H1 (cell line): ENCODE measurements around the gene INPP4A. TPM values are rescaled to one million over a fixed set of nuclear protein-coding genes. Genes with fewer than 3 reads are reported as not detected.

Source experiments
- CTCF ChIA-PET: fragments of 300-600 bp; sonication (Branson Sonifier 250); formaldehyde crosslinking; loops from one replicate; lab custom pipeline; 2021; ENCODE audit not compliant: partially characterized antibody; lab: Charles Lee
- POLR2A ChIA-PET: fragments of 300-600 bp; sonication (Branson Sonifier 250); formaldehyde crosslinking; loops from one replicate; lab custom pipeline; 2021; ENCODE audit warnings: inconsistent platforms; ENCODE audit not compliant: partially characterized antibody; lab: Charles Lee
- DNase-seq, 2 experiments: peaks; one replicate each; pipeline versions ENCODE4 v3.0.0 to v3.0.0-alpha.2; 2010 to 2022; ENCODE audit warnings: low spot score in 2 of 2, low read depth in 1 of 2, mixed read lengths in 1 of 2
- FAIRE-seq: peaks from 2 replicates; lab custom pipeline; 2011; peaks lifted over from hg19 to GRCh38; lab: Jason Lieb, UNC
- H2AFZ ChIP-seq: 2 replicates; pipeline ENCODE4 v1.8.1; 2012; ENCODE audit warnings: low read length, inconsistent platforms
- H2AK5ac ChIP-seq: 2 replicates; pipeline ENCODE4 v1.6.1; 2013; ENCODE audit warnings: low read depth, low read length
- H2BK120ac ChIP-seq: replicated peaks from 2 replicates; pipeline ENCODE3; 2013; ENCODE audit warnings: low read depth, low read length, inconsistent platforms
- H2BK12ac ChIP-seq: 2 replicates; pipeline ENCODE4 v1.6.1; 2013; ENCODE audit warnings: low read depth, low read length
- H2BK15ac ChIP-seq: 2 replicates; pipeline ENCODE4 v1.6.1; 2013; ENCODE audit warnings: low read length
- H2BK20ac ChIP-seq: 2 replicates; pipeline ENCODE4 v1.6.1; 2013; ENCODE audit warnings: low read length
- H2BK5ac ChIP-seq: 2 replicates; pipeline ENCODE4 v1.6.1; 2013; ENCODE audit warnings: low read depth, low read length
- H3K14ac ChIP-seq: 2 replicates; pipeline ENCODE4 v1.6.1; 2013; ENCODE audit warnings: inconsistent platforms; ENCODE audit not compliant: insufficient read length
- H3K18ac ChIP-seq: 2 replicates; pipeline ENCODE4 v1.6.1; 2013; ENCODE audit warnings: low read length; ENCODE audit errors: extremely low read depth
- H3K23ac ChIP-seq: 2 replicates; pipeline ENCODE4 v1.6.1; 2013; ENCODE audit warnings: inconsistent platforms; ENCODE audit not compliant: insufficient read length
- H3K23me2 ChIP-seq: 2 replicates; pipeline ENCODE4 v1.6.1; 2013; ENCODE audit warnings: low read depth, low read length
- H3K27ac ChIP-seq: 2 replicates; pipeline ENCODE4 v1.6.1; 2011; ENCODE audit warnings: low read depth, low read length, inconsistent platforms
- H3K27me3 ChIP-seq, 4 experiments: replicated peaks in 1 of 4; 1 replicate in 1 of 4; 2 replicates in 3 of 4; pipeline versions ENCODE4 v1.6.1 to v1.8.1; 2011 to 2013; ENCODE audit warnings: low read length in 3 of 4, mild to moderate bottlenecking in 3 of 4, inconsistent platforms in 2 of 4, mixed read lengths in 2 of 4, moderate library complexity in 1 of 4; ENCODE audit not compliant: control insufficient read depth in 3 of 4, insufficient read depth in 3 of 4; ENCODE audit errors: extremely low read depth in 1 of 4
- H3K36me3 ChIP-seq, 4 experiments: 2 replicates each; pipeline versions ENCODE4 v1.6.1 to v1.8.1; 2011 to 2013; ENCODE audit warnings: mild to moderate bottlenecking in 4 of 4, low read length in 3 of 4, moderate library complexity in 2 of 4, control low read depth in 1 of 4, inconsistent platforms in 1 of 4; ENCODE audit not compliant: insufficient read depth in 4 of 4, control insufficient read depth in 2 of 4
- H3K4ac ChIP-seq: replicated peaks from 2 replicates; pipeline ENCODE3; 2013; ENCODE audit warnings: low read length, low read depth, mixed read lengths, inconsistent platforms; ENCODE audit not compliant: insufficient read length
- H3K4me1 ChIP-seq, 4 experiments: replicated peaks in 1 of 4; 1 replicate in 1 of 4; 2 replicates in 3 of 4; pipeline versions ENCODE4 v1.6.1 to v1.8.1; 2011 to 2013; ENCODE audit warnings: low read length in 3 of 4, inconsistent platforms in 2 of 4, mixed read lengths in 1 of 4; ENCODE audit not compliant: insufficient read depth in 4 of 4, control insufficient read depth in 3 of 4
- H3K4me2 ChIP-seq, 2 experiments: 2 replicates each; pipeline versions ENCODE4 v1.6.1 to v1.8.1; 2011 to 2013; ENCODE audit warnings: low read depth in 2 of 2, low read length in 2 of 2, control low read depth in 1 of 2, inconsistent platforms in 1 of 2, mild to moderate bottlenecking in 1 of 2; ENCODE audit not compliant: insufficient read depth in 1 of 2
- H3K4me3 ChIP-seq, 4 experiments: fragments of 200-600, 300-600 bp in 1 of 4; sonication (generic), shearing (Covaris generic), sonication (Bioruptor Twin) in 1 of 4; 2 replicates each; pipeline versions ENCODE4 v1.5.1 to v1.8.1; 2011 to 2016; ENCODE audit warnings: low read length in 4 of 4, low read depth in 3 of 4, control low read depth in 2 of 4, inconsistent platforms in 2 of 4, mild to moderate bottlenecking in 2 of 4, mixed read lengths in 1 of 4, moderate library complexity in 1 of 4; ENCODE audit not compliant: insufficient read depth in 2 of 4; ENCODE audit errors: extremely low read depth in 1 of 4
- H3K56ac ChIP-seq: replicated peaks from 2 replicates; pipeline ENCODE3; 2013; ENCODE audit warnings: low read depth, mild to moderate bottlenecking, mixed read lengths, low read length, inconsistent platforms; ENCODE audit not compliant: insufficient read length
- H3K79me1 ChIP-seq: 2 replicates; pipeline ENCODE4 v1.6.1; 2013; ENCODE audit warnings: low read depth, low read length, control low read depth
- H3K79me2 ChIP-seq, 2 experiments: 2 replicates each; pipeline versions ENCODE4 v1.6.1 to v1.8.1; 2012 to 2013; ENCODE audit warnings: low read length in 2 of 2, mild to moderate bottlenecking in 2 of 2, inconsistent platforms in 1 of 2; ENCODE audit not compliant: insufficient read depth in 2 of 2, control insufficient read depth in 1 of 2
- H3K9ac ChIP-seq, 4 experiments: replicated peaks in 1 of 4; 1 replicate in 1 of 4; 2 replicates in 3 of 4; pipeline versions ENCODE4 v1.6.1 to v1.8.1; 2011 to 2013; ENCODE audit warnings: low read depth in 3 of 4, low read length in 3 of 4, control low read depth in 2 of 4, mild to moderate bottlenecking in 2 of 4, moderate library complexity in 2 of 4, inconsistent platforms in 1 of 4; ENCODE audit errors: extremely low read depth in 1 of 4
- H3K9me3 ChIP-seq, 2 experiments: 2 replicates each; pipeline versions ENCODE4 v1.6.1 to v1.8.1; 2012 to 2013; ENCODE audit warnings: mild to moderate bottlenecking in 2 of 2, moderate library complexity in 2 of 2, control low read depth in 1 of 2, inconsistent platforms in 1 of 2, low read depth in 1 of 2, low read length in 1 of 2, mixed read lengths in 1 of 2; ENCODE audit not compliant: insufficient read depth in 2 of 2
- H4K20me1 ChIP-seq, 2 experiments: replicated peaks in 1 of 2; 2 replicates each; pipeline versions ENCODE3 to v1.8.1; 2011 to 2013; ENCODE audit warnings: inconsistent platforms in 2 of 2, low read length in 2 of 2, mild to moderate bottlenecking in 1 of 2; ENCODE audit not compliant: insufficient read depth in 2 of 2, control insufficient read depth in 1 of 2
- H4K5ac ChIP-seq: 2 replicates; pipeline ENCODE4 v1.6.1; 2013; ENCODE audit warnings: low read length, low read depth, mixed read lengths, inconsistent platforms; ENCODE audit not compliant: insufficient read length
- H4K8ac ChIP-seq: 2 replicates; pipeline ENCODE4 v1.8.0; 2013; ENCODE audit warnings: mild to moderate bottlenecking, moderate library complexity, low read length, inconsistent platforms; ENCODE audit not compliant: insufficient read depth; ENCODE audit errors: extremely low read depth
- H4K91ac ChIP-seq: replicated peaks from 2 replicates; pipeline ENCODE3; 2013; ENCODE audit warnings: low read length, mixed read lengths, inconsistent platforms; ENCODE audit not compliant: insufficient read length
- BACH1 ChIP-seq: IDR thresholded peaks from 2 replicates; pipeline ENCODE4 v1.6.1; 2012; ENCODE audit warnings: low read length, improper control_type of control experiment
- CEBPB ChIP-seq: IDR thresholded peaks from 2 replicates; pipeline ENCODE4 v1.6.1; 2012; ENCODE audit warnings: low read depth, low read length
- CTCF ChIP-seq, 3 experiments: IDR thresholded peaks; 1 replicate in 2 of 3; 2 replicates in 1 of 3; pipeline versions ENCODE4 v1.5.1 to v1.6.1; 2011; ENCODE audit warnings: low read length in 3 of 3, mild to moderate bottlenecking in 3 of 3, inconsistent platforms in 2 of 3, low read depth in 1 of 3, moderate library complexity in 1 of 3; ENCODE audit not compliant: insufficient read depth in 1 of 3; ENCODE audit errors: control extremely low read depth in 1 of 3
- KDM1A ChIP-seq: fragments of 200-600, 300-600 bp; sonication (generic); IDR thresholded peaks from 2 replicates; pipeline ENCODE4 v1.7.1; 2016; ENCODE audit warnings: mild to moderate bottlenecking, low read length, borderline replicate concordance
- POLR2AphosphoS5 ChIP-seq: IDR thresholded peaks from 2 replicates; pipeline ENCODE4 v1.6.1; 2011; ENCODE audit warnings: low read depth, low read length
- POU5F1 ChIP-seq: IDR thresholded peaks from 2 replicates; pipeline ENCODE4 v1.6.1; 2011; ENCODE audit warnings: low read depth, mild to moderate bottlenecking, low read length, moderate library complexity
- RFX5 ChIP-seq: IDR thresholded peaks from 2 replicates; pipeline ENCODE4 v1.6.1; 2011; ENCODE audit warnings: low read depth, low read length, improper control_type of control experiment, borderline replicate concordance
- SAP30 ChIP-seq: fragments of 300-600 bp; sonication (generic); IDR thresholded peaks from 2 replicates; pipeline ENCODE4 v1.7.1; 2012; ENCODE audit warnings: low read length, moderate library complexity, mild to moderate bottlenecking, inconsistent platforms; ENCODE audit not compliant: insufficient read depth, insufficient replicate concordance
- SIRT6 ChIP-seq: IDR thresholded peaks from one replicate; pipeline ENCODE4 v1.7.1; 2012; ENCODE audit warnings: low read length, inconsistent platforms
- TAF7 ChIP-seq: optimal IDR thresholded peaks from 2 replicates; pipeline ENCODE3; 2011; ENCODE audit warnings: low read depth, mild to moderate bottlenecking, inconsistent platforms, low read length, moderate library complexity, borderline replicate concordance
- WGBS, 2 experiments: shearing (Covaris generic) in 1 of 2; methylation state at CpG; one replicate each; pipeline versions ENCODE4 v1.1.6 to v1.1.7; 2013 to 2015; ENCODE audit warnings: low lambda C conversion rate in 2 of 2, mixed read lengths in 2 of 2, inconsistent platforms in 1 of 2, low coverage in 1 of 2, missing lambda C conversion rate in 1 of 2; ENCODE audit not compliant: insufficient replicate concordance in 2 of 2, insufficient coverage in 1 of 2, insufficient read length in 1 of 2; ENCODE audit errors: extremely low coverage in 1 of 2, missing lambda C conversion rate in 1 of 2; 5-methylcytosine and 5-hydroxymethylcytosine counted together
- polyA plus RNA-seq, 7 experiments: library from polyadenylated mRNA; depleted of rRNA in 3 of 7; stranded (reverse) in 5 of 7; unstranded in 2 of 7; fragments of >200 nt in 5 of 7; fragments of 200-250 nt in 2 of 7; gene quantifications; 1 replicate in 5 of 7; 2 replicates in 1 of 7; 4 replicates in 1 of 7; pipeline versions ENCODE4 v1.2.1 to v1.2.3, GENCODE V29; 2011 to 2013; ENCODE audit warnings: missing spikeins in 2 of 7, mixed read lengths in 2 of 7
- total RNA-seq: library from RNA; stranded (reverse); fragmentation: NEBNext Ultra II Directional; extraction: Animal tissue kit (Norgen Biotek cat#: 25700); gene quantifications from 2 replicates; pipeline ENCODE4 v1.2.1, GENCODE V29; 2021

INPP4A gene
- total and polyA plus RNA-seq, 2 of the 8 experiments (the other 6 are each of a cell fraction or from before 2014, with no cell fraction given) = 25.6 to 34.3 TPM

- POLR2A ChIA-PET = no interaction called here
- Histone ChIP-seq H3K9ac (no peak overlapping the region), H3K4ac (no peak overlapping the region), H2BK15ac (no peak overlapping the region), H2BK5ac (no peak overlapping the region), H2BK120ac (no peak overlapping the region), H2AK5ac (no peak overlapping the region), H3K56ac (no peak overlapping the region), H3K14ac (no peak overlapping the region), H2AFZ (no peak overlapping the region), H3K27me3 (no peaks in the 10 kb centered on the region), H3K18ac (no peak overlapping the region), H3K36me3 (peaks cover 0 to 7% (median 0%) of the 10 kb centered on the region in 4 experiments; a peak in 2 of 8 replicates), H4K91ac (no peak overlapping the region), H3K23me2 (no peaks in the 10 kb centered on the region), H4K8ac (no peak overlapping the region), H3K4me1 (peaks cover 3 to 8% (median 5%) of the 10 kb centered on the region in 4 experiments; a peak in 4 of 7 replicates), H2BK12ac (no peak overlapping the region), H2BK20ac (no peak overlapping the region), H3K79me2 (no peaks in the 10 kb centered on the region), H4K20me1 (no peaks in the 10 kb centered on the region), H3K4me2 (no peak overlapping the region), H3K4me3 (no peak overlapping the region), H3K27ac (no peak overlapping the region), H3K79me1 (no peaks in the 10 kb centered on the region), H3K9me3 (peaks cover 14 to 19% of the 10 kb centered on the region in 2 experiments), H3K23ac (no peak overlapping the region), H4K5ac (no peak overlapping the region)
- no peak for DNase-seq
- 76% methylated on average over 1 of the region's 1 CpG; no CpG with 5 or more reads in 1 of the 2 experiments for WGBS, 2 experiments
- no peak for FAIRE-seq
- CTCF ChIA-PET = no interaction called here
- TF ChIP-seq POLR2AphosphoS5 (no peak), TAF7 (no peak), CTCF (IDR thresholded peaks at IDR 0.05; ENCODE audit: control extremely low read depth in 1 of 3, insufficient read depth in 1 of 3, low read depth in 1 of 3, low read length in 3 of 3) (no peak), RFX5 (no peak), SIRT6 (no peak), KDM1A (no peak), SAP30 (no peak), CEBPB (no peak), BACH1 (no peak), POU5F1 (no peak)
Observed at GRCh38 chr2:98438190-98439133, 6.2 kb upstream of the INPP4A start.
